OCI-LY3 (cell line): ENCODE results near the gene SPEN.

Experiments used
- EZH2phosphoT487 ChIP-seq: fragments of 200-600 bp; shearing (Covaris generic); IDR thresholded peaks from 2 replicates; pipeline ENCODE4 v1.6.1; 2018; ENCODE audit warnings: antibody characterized with exemption, mixed run types, low read depth
- TF ChIP-seq, protein P1 (sequence below): fragments of 200-600, 300-600 bp; sonication (generic); IDR thresholded peaks from 2 replicates; pipeline ENCODE4 v1.5.1; 2014; ENCODE audit warnings: antibody characterized with exemption, low read length, low read depth

DNA sequence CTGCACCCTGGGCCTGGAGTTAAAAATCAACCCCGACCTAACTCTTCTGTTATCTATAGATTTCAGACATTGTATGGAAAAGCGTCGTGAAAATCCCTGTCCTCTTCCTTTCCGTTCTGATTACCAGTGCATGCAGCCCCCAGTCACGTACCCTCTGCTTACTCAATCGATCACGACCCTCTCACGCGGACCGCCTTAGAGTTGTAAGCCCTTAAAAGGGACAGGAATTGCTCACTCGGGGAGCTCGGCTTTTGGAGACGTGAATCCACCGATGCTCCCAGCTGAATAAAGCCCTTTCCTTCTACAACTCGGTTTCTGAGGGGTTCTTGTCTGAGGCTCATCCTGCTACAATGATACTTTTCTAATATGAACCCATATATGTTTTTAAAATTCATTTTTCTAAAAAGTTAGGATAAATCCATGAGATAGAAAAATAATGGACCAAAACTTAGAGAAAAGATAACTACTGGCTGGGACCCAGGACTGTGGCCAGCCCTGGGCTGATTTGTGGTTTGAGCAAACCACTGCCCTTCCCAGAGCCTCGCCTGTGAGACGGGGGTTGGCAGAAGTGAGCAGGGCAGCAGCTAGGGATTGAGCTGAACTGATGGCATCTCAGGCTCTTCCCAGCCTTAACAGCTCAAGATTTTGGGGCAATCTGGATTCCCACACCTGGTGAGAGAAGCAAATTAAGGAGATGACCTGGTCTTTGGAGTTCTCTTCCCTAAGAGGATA lies 45.1 kb upstream of the SPEN start:
- TF ChIP-seq, protein P1, sequence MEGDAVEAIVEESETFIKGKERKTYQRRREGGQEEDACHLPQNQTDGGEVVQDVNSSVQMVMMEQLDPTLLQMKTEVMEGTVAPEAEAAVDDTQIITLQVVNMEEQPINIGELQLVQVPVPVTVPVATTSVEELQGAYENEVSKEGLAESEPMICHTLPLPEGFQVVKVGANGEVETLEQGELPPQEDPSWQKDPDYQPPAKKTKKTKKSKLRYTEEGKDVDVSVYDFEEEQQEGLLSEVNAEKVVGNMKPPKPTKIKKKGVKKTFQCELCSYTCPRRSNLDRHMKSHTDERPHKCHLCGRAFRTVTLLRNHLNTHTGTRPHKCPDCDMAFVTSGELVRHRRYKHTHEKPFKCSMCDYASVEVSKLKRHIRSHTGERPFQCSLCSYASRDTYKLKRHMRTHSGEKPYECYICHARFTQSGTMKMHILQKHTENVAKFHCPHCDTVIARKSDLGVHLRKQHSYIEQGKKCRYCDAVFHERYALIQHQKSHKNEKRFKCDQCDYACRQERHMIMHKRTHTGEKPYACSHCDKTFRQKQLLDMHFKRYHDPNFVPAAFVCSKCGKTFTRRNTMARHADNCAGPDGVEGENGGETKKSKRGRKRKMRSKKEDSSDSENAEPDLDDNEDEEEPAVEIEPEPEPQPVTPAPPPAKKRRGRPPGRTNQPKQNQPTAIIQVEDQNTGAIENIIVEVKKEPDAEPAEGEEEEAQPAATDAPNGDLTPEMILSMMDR: no peak
- TF ChIP-seq EZH2phosphoT487: no peak
